A673 (cell line): ENCODE measurements around the gene C16orf86. TPM values are rescaled to one million over a fixed set of nuclear protein-coding genes. Genes with fewer than 3 reads are reported as not detected.
"Not testable (repeated sequence)": the region's sequence is repeated elsewhere in the genome, so short reads cannot be mapped to it uniquely, and the experiment has no call there.

Experiments
- BruUV-seq: library from RNA; stranded (reverse); fragments of 400-500 nt; replicated peaks from 2 replicates; lab custom pipeline; 2021; lab: Mats Ljungman, UMichigan
- CTCF ChIA-PET: fragments of 300-600 bp; sonication (Branson Sonifier 250); formaldehyde crosslinking; loops from one replicate; lab custom pipeline; 2022; ENCODE audit warnings: antibody characterized with exemption; lab: Charles Lee
- POLR2A ChIA-PET: fragments of 300-600 bp; sonication (Branson Sonifier 250); formaldehyde crosslinking; loops from one replicate; lab custom pipeline; 2022; ENCODE audit warnings: antibody characterized with exemption; ENCODE audit not compliant: low non-redundant PET; lab: Charles Lee
- DNase-seq: peaks from one replicate; pipeline ENCODE4 v3.0.0-alpha.2; 2015; ENCODE audit warnings: low spot score
- H3K27ac ChIP-seq: fragments of 200-600 bp; sonication (generic); 2 replicates; pipeline ENCODE4 v1.5.1; 2016; ENCODE audit warnings: mixed run types, low read depth, mild to moderate bottlenecking, mixed read lengths, antibody characterized with exemption, low read length; ENCODE audit not compliant: poor library complexity, severe bottlenecking
- H3K27me3 ChIP-seq: fragments of 200-600 bp; sonication (generic); replicated peaks from 2 replicates; pipeline ENCODE4 v1.6.1; 2017; ENCODE audit warnings: mixed run types, low read depth, mild to moderate bottlenecking, mixed read lengths, antibody characterized with exemption, low read length; ENCODE audit not compliant: insufficient read depth, poor library complexity
- H3K36me3 ChIP-seq: fragments of 200-600 bp; sonication (generic); 2 replicates; pipeline ENCODE4 v1.6.1; 2016; ENCODE audit warnings: mixed run types, mild to moderate bottlenecking, mixed read lengths, antibody characterized with exemption, low read length; ENCODE audit not compliant: insufficient read depth, poor library complexity, severe bottlenecking
- H3K4me1 ChIP-seq: fragments of 200-600 bp; sonication (generic); 2 replicates; pipeline ENCODE4 v1.6.1; 2017; ENCODE audit warnings: mixed run types, mild to moderate bottlenecking, mixed read lengths, antibody characterized with exemption, low read length; ENCODE audit not compliant: insufficient read depth, poor library complexity, severe bottlenecking
- H3K4me3 ChIP-seq: fragments of 200-600 bp; sonication (generic); 2 replicates; pipeline ENCODE4 v1.5.1; 2016; ENCODE audit warnings: low read depth, mixed run types, mild to moderate bottlenecking, mixed read lengths, low read length; ENCODE audit not compliant: poor library complexity, severe bottlenecking
- H3K9me3 ChIP-seq: fragments of 200-600 bp; sonication (generic); 2 replicates; pipeline ENCODE4 v1.6.1; 2016; ENCODE audit warnings: mixed run types, low read depth, mild to moderate bottlenecking, mixed read lengths, antibody characterized with exemption, low read length; ENCODE audit not compliant: poor library complexity, severe bottlenecking
- EZH2 ChIP-seq: fragments of 200-600 bp; sonication (generic); IDR thresholded peaks from 2 replicates; pipeline ENCODE4 v1.6.1; 2017; ENCODE audit warnings: borderline replicate concordance, low read depth, mild to moderate bottlenecking, mixed read lengths, antibody characterized with exemption, low read length; ENCODE audit not compliant: poor library complexity, severe bottlenecking
- intact Hi-C: fragments of 100-400 bp; cut with micrococcal nuclease; formaldehyde crosslinking; loops from one replicate; pipeline ENCODE4 v1.10.0; 2022; ENCODE audit not compliant: unreplicated experiment
- total RNA-seq: library from RNA; stranded (reverse); gene quantifications from 2 replicates; pipeline ENCODE4 v1.2.3, GENCODE V29; 2021
- TF ChIP-seq, protein P1 (sequence below): fragments of 300-800, 200-600 bp; sonication (generic); conservative IDR thresholded peaks from 2 replicates; pipeline ENCODE4 v1.5.1; 2017; ENCODE audit warnings: low read depth, mild to moderate bottlenecking, antibody characterized with exemption, low read length, moderate library complexity, mixed read lengths

C16orf86 gene
- total RNA-seq, 1 experiment from 2014 or later, result not detected

DNA sequence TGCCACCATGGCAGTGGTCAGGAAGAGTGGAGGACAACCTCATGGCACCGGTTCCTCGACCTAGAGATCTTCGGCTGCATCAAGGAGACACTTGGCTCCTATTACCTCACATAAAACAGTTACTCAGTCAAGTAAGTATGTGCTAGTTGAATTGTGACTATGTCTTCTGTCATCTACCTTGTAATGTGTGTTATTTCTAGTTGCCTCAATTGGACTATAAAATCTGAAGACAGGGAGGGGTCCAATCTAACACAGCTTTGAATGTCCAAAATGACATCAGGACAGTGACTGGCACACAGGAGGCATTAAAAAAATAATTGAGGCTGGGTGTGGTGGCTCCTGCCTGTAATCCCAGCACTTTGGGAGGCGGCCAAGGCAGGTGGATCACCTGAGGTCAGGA lies 17.2 kb downstream of the C16orf86 start:
- TF ChIP-seq, protein P1, sequence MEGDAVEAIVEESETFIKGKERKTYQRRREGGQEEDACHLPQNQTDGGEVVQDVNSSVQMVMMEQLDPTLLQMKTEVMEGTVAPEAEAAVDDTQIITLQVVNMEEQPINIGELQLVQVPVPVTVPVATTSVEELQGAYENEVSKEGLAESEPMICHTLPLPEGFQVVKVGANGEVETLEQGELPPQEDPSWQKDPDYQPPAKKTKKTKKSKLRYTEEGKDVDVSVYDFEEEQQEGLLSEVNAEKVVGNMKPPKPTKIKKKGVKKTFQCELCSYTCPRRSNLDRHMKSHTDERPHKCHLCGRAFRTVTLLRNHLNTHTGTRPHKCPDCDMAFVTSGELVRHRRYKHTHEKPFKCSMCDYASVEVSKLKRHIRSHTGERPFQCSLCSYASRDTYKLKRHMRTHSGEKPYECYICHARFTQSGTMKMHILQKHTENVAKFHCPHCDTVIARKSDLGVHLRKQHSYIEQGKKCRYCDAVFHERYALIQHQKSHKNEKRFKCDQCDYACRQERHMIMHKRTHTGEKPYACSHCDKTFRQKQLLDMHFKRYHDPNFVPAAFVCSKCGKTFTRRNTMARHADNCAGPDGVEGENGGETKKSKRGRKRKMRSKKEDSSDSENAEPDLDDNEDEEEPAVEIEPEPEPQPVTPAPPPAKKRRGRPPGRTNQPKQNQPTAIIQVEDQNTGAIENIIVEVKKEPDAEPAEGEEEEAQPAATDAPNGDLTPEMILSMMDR, result no peak
- TF ChIP-seq EZH2, result no peak
- Histone ChIP-seq H3K9me3 (no peaks in the 10 kb centered on the region), H3K4me1 (no peaks in the 10 kb centered on the region), H3K4me3 (no peak overlapping the region), H3K36me3 (peaks cover 16% of the 10 kb centered on the region), H3K27me3 (no peaks in the 10 kb centered on the region), H3K27ac (no peak overlapping the region)
- no peak for DNase-seq
- ChIA-PET POLR2A (no interaction called here), CTCF (no interaction called here)
- intact Hi-C loops, result no loop called here
- no TSS peak for BruUV-seq

DNA sequence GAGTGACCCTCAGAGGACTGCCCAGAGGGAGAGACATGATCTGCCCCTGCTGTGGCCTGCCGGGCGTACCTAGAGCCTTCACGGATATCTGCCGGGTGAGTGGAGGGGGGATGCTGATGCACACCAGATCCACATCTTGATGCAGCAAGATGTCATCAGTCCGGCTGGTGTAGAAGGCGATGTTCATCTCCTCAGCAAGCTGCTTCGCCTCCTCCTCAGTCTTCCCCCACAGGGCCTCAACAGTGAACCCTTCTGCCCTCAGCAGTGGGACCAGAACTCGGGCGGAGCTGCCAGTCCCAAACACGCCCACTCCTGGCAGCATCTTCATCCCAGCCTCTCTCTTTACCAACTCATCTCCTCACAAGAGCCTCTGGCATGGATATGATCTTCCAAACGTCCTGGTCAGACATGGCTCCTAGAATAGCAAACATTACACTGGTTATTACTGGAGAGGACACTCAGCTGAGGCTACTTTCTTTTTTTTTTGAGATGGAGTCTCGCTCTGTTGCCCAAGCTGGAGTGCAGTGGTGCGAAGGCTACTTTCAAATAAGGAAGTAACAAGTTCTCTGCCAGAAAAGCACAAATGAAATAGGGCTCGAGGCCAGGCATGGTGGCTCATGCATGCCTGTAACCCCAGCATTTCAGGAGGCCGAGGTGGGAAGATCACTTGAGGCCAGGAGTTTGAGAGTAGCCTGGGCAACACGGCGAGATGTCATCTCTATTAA lies 18.9 kb downstream of the C16orf86 start:
- no peak for DNase-seq
- ChIA-PET CTCF (no interaction called here), POLR2A (no interaction called here)
- H3K4me3 ChIP-seq, result no peak overlapping the region
- peaks cover 16% of the 10 kb centered on the region for H3K36me3 ChIP-seq
- intact Hi-C loops, result no loop called here
- H3K9me3 ChIP-seq, result no peaks in the 10 kb centered on the region
- H3K27ac ChIP-seq, result no peak overlapping the region
- no TSS peak for BruUV-seq
- TF ChIP-seq, protein P1, result no peak
- TF ChIP-seq EZH2, result no peak
- H3K4me1 ChIP-seq, result no peaks in the 10 kb centered on the region
- no peaks in the 10 kb centered on the region for H3K27me3 ChIP-seq

DNA sequence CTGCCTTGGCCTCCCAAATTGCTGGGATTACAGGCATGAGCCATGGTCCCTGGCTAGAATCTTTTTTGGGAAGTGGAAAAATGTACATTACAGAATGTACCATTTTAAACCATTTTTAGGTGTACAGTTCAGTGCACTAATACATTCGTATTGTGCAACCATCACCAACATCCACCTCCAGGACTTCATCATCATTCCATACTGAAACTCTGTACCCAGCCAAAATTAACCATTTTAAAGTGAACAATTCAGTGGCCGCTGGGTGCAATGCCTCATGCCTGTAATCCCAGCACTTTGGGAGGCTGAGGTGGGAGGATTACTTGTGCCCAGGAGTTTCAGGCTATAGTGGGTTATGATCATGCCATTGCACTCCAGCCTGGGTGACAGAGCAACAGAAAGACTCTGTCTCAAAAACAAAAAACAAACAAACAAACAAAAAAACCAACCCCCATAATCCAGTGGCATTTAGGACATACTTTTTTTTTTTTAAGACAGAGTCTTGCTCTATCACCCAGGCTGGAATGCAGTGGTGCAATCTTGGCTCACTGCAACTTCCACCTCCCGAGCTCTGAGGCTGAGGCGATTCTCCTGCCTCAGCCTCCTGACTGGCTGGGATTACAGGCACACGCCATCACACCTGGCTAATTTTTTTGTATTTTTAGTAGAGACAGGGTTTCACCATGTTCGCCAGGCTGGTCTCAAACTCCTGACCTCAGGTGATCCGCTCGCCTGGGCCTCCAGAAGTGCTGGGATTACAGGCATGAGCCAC lies 27.1 kb downstream of the C16orf86 start:
- DNase-seq, POLR2A ChIA-PET, H3K27me3 ChIP-seq, H3K36me3 ChIP-seq, BruUV-seq, H3K9me3 ChIP-seq, H3K4me3 ChIP-seq, H3K27ac ChIP-seq, H3K4me1 ChIP-seq, intact Hi-C loops, CTCF ChIA-PET: not testable (repeated sequence)

DNA sequence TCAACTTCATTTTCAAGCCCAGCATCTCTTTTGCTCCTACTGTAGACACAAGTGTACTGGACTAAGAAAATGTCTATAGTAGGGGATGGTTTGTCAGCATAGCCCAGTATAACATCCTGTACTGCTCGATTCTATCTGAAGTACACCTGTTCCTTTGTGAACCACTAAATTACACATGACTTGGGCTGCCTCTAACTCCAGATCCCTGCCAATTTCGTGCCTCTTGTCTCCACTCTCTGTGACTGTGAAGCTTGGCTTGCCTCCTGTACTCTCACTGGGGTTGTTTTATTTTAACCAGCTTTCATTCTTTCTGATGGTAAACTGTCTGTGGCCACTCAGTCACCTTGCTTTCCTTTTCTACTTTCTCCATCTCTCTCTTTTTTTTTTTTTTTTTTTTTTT lies 28.0 kb downstream of the C16orf86 start:
- TF ChIP-seq, protein P1, result no peak
- no peak for TF ChIP-seq EZH2
- Histone ChIP-seq H3K4me3 (no peak overlapping the region), H3K36me3 (no peaks in the 10 kb centered on the region), H3K27me3 (no peaks in the 10 kb centered on the region), H3K9me3 (no peaks in the 10 kb centered on the region), H3K4me1 (peaks cover 5% of the 10 kb centered on the region), H3K27ac (no peak overlapping the region)
- BruUV-seq, result no TSS peak
- ChIA-PET POLR2A (no interaction called here), CTCF (no interaction called here)
- intact Hi-C loops, result no loop called here
- no peak for DNase-seq
